ENCODE measurements around the gene MX2.

The MX2 gene

GRCh38 chr21:41438425-41439113 lies 76.7 kb downstream of the MX2 start:
- DNase-seq (ENCODE audit: low read depth): no peak

- DNase-seq (ENCODE audit: low read depth): no peak
These were observed 77.4 kb downstream of the MX2 start for GRCh38 chr21:41439248-41439647.

GRCh38 chr21:41441546-41441945 lies 79.7 kb downstream of the MX2 start:
- DNase-seq (ENCODE audit: low read depth): no peak

DNA sequence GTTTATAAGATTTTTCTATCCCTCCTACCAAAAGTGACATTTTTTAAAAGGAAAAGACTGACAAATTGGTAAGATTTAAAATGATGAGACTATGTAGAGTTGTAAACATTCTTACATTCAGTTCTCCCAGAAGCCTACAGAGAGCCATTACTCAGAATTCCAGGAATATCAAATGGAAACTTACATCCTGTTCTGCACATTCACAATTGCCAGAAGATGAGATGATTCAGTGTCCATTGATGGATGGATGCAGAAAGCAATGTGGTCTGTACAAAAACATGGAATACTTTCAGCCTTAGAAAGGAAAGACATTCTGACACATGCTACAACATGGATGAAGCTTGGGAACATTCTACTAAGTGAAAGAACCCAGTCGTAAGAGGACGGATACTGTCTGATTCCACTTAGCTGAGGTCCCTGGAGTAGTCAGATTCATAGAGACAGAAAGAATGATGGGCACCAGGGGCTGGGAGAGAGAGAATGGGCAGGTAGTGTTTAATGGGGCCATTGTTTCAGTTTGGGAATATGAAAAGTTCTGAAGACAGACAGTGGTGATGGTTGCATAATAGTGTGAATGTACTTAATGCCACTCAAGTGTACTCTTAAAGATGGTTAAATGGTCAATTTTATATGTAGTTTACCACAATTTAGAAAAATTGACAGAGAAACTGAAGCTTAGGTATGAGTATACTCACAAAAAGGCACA lies 80.8 kb downstream of the MX2 start:
- no peak for DNase-seq (ENCODE audit: low read depth)

DNA sequence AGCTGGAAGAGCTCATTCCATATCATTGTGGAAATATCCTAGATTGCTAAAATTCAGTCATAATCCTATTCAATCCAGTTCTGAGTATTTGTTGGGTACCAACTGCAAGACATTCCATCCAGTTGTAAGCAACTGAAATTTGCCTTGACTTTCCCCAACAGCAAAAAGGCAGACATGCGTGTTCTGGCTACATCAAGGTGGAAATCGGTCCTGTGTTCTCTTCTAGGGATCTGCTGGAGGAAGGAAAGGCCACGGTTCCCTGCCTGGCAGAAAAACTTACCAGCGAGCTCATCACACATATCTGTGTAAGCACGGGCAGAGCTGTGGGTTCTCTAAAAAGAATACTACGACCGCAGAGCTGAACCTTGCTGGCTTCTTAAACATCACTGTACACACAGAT lies 81.7 kb downstream of the MX2 start:
- no peak for DNase-seq (ENCODE audit: low read depth)

DNA sequence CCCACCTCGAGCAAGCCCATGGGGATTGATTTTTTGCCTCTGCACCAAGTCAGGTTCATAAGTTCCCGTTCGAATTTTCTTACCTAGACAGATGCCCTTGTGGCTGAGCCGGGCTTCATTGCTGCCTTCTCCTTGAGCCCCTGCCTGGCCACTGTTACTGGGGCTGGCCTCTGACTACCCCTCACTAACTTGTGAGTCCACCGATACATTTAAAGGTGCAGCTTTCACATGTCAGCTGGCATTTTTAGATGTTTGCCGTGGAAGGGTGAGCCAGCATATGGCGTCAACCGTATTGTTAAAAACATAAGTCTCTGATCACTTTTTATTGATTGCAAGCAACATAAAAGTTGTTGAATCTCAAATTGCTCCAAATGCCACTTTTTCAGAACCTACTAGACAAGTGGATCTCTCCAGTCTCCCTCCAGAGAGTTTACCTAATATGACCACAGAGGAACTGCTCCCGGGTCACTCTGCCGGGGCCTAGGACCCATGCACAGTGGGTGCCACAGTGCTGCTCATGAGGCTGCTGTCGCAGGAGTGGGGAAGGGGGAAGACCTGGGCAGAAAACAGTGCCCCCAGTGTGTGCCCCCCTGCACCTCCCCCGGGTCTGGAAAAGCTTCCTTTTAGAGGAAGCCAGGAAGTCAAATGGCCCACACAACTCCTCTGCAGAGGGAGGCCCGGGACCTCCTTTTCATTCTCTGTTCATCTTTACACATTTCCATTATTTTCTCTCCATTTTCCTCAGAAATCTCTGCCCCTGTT lies 83.1 kb downstream of the MX2 start:
- DNase-seq (ENCODE audit: low read depth): no peak

DNA sequence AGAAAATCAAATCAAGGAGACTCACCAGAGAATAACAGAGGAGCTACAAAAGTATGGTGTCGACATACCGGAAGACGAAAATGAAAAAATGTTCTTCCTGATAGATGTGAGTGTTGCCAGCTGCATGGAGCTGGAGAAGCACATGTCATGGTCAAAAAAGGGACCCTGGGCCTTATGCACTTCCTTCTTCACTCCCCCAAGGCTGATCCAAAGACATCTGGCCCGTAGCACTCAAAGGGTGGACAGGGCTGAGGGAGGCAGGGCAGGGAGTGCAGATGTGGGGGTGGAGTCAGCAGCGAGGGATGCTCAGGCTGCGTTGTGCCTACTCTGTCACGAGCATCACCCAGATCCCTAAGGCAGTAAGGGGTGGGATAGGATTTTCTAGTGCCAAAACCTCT lies 83.6 kb downstream of the MX2 start:
- DNase-seq (ENCODE audit: low read depth): no peak

DNA sequence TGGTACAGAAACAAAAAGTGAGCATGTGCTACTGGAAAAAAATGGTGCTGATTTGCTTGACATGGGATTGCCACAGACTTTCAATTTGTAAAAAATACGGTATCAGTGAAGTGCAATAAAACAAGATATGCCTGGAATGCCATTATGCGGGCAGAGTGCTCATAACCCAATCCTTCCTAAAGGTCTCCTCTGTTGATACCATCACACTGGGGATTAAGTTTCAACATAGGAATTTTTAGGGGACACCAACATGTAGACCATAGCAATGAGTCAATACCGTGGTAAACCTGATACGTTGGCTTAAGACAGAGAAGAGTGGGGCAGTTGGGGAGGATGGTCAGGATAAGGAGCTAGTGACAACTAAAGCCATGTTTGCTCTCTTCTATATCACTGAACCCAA lies 84.8 kb downstream of the MX2 start:
- DNase-seq (ENCODE audit: low read depth): no peak

DNA sequence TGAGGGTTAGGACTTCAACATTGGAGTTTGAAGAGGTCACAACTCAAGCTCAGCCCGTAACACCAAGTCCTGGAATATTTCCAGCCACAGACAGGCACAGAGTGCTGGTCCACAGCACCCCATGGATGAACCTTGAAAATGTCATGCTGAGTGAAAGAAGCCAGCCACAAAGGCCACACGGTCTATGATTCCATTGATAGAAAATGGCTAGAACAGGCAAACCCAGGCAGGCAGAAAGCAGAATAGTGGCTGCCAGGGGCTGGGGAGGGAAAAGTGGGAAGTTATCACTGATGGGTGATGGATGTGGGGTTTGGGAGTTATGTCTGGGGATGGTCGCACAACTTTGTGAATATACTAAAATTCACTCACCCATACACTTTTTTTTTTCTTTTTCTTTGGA lies 85.5 kb downstream of the MX2 start:
- no peak for DNase-seq (ENCODE audit: low read depth)

- no peak for DNase-seq (ENCODE audit: low read depth)
These were observed 87.8 kb downstream of the MX2 start for GRCh38 chr21:41449613-41450012.

GRCh38 chr21:41451753-41452676 lies 90.2 kb downstream of the MX2 start:
- no peak for DNase-seq (ENCODE audit: low read depth)

- DNase-seq (ENCODE audit: low read depth): no peak
These were observed 91.4 kb downstream of the MX2 start for GRCh38 chr21:41453198-41453597.

DNA sequence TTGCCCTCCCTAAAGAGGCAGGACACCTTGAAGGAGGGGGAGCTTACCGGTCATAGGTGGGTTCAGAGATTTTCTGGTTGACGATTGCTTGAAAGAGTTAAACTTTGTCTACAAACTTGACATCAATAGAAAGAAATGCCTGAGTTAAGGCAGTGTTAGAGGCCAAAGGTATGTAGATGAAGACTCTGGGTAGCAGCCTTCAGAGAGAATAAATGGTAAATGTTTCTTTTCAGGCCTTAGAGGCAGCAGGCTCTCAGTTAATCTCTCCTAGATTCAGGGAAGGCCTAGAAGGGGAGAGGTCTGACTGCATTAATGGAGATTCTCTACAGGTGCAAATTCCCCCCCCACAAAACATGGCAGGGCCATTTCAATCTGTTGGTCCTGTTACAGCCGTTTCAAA lies 91.9 kb downstream of the MX2 start:
- DNase-seq (ENCODE audit: low read depth): no peak

DNA sequence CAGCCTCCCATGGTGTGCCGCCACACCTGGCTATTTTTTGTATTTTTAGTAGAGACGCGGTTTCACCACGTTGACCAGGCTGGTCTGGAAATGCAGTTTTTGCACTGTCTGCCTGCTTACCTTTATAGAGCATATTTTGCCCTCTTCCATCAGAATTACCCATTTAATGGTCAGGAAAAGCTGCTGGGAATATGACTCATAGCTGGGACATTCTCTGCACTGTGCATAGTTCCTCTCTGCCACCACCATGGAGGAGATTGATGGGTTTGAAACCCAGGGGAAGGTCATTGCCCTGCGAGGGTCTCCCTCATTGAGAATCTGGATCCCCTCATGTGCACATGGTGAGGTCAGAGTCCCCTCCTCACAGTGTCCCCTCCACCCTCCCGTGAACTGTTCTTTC lies 96.3 kb downstream of the MX2 start:
- no peak for DNase-seq (ENCODE audit: low read depth)

DNA sequence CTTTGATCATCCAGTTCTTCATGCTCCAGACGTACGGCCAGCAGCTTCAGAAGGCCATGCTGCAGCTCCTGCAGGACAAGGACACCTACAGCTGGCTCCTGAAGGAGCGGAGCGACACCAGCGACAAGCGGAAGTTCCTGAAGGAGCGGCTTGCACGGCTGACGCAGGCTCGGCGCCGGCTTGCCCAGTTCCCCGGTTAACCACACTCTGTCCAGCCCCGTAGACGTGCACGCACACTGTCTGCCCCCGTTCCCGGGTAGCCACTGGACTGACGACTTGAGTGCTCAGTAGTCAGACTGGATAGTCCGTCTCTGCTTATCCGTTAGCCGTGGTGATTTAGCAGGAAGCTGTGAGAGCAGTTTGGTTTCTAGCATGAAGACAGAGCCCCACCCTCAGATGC lies 96.7 kb downstream of the MX2 start:
- no peak for DNase-seq (ENCODE audit: low read depth)
